Measurements from ENCODE around the gene DNAAF8.

GRCh38 chr16:4706871-4707270 lies 27.5 kb upstream of the DNAAF8 start:
- TF ChIP-seq CTCF (IDR thresholded peaks at IDR 0.05) (no peak), EP300 (IDR thresholded peaks at IDR 0.05) (no peak)

Measured in tibial nerve (tissue), 4 donors.